Anterior cingulate cortex (tissue), 58 donors: Measurements from ENCODE around the gene FBXO48.

Experiments used
- DNase-seq, 58 donors: peaks; one replicate each; lab custom pipeline; 2025; lab: John Stamatoyannopoulos, UW

The FBXO48 gene

DNA sequence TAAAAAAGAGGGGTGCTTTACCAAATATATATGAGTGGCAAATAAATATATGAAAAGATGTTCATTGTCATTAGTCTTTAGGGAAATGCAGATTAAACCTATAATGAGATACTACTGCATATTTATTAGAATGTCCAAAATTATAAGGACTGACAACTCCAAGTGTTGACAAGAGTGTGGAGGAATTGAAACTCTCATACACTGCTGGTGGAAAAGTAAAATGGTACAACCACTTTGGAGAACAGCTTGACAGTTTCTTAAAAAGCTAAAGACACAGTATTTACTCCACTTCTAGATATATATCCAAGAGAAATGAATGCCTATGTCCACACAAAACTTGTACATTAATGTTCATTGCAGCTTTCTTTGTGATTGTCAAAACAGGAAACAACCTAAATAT lies 51.6 kb downstream of the FBXO48 start:
- no peak for DNase-seq

DNA sequence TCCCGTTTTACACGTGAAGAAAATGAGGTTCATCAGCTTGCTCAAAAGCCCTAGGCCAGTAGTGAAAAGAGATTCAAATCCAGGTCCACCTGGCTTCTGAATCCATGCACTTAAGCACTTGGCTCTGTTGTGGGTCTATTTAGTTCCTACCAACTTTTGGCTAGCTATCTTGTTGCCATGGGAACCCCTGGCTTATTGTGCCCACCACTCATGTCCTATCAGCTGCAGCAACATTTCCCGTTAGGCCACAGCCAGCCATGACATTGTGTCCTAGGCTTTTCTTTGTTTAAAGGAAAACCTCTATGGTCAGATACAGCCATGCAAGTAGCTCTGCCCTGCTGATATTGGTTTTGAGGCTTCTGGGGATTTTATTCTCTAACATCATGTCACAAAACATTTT lies 52.2 kb downstream of the FBXO48 start:
- DNase-seq, result peak in 1 of 58 donors; percentile 12

DNA sequence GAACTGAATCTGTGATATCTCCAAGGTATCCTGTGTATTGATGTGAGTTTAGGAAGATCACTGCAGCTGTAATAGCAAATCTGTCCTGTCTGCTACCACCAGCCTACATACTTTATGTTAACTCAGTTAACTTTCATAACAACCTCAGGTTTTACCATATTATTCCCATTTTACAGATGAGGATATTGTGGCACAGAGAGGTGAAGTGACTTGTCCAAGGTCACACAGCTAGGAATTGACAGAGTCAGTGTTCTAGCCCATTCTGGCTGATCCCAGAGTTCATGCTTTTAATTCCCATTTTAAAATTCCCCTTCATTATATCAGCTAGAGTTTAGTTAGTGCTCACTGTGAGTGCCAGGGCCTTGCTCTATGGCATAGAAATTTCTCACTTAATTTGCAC lies 52.6 kb downstream of the FBXO48 start:
- no peak for DNase-seq

DNA sequence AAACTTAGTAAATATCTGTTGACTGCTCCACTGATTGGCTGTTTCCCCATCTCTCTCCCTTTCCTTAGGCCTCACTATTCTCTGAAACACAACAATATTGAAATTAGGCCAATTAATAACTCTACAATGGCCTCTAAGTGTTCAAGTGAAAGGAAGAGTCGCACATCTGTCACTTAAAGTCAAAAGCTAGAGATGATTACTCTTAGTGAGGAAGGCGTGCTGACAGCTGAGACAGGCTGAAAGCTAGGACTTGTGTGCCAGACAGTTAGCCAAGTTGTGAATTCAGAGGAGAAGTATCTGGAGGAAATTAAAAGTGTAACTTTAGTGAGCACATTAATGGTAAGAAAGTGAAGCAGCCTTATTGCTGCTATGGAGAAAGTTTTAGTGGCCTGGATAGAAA lies 53.6 kb downstream of the FBXO48 start:
- DNase-seq, result no peak

DNA sequence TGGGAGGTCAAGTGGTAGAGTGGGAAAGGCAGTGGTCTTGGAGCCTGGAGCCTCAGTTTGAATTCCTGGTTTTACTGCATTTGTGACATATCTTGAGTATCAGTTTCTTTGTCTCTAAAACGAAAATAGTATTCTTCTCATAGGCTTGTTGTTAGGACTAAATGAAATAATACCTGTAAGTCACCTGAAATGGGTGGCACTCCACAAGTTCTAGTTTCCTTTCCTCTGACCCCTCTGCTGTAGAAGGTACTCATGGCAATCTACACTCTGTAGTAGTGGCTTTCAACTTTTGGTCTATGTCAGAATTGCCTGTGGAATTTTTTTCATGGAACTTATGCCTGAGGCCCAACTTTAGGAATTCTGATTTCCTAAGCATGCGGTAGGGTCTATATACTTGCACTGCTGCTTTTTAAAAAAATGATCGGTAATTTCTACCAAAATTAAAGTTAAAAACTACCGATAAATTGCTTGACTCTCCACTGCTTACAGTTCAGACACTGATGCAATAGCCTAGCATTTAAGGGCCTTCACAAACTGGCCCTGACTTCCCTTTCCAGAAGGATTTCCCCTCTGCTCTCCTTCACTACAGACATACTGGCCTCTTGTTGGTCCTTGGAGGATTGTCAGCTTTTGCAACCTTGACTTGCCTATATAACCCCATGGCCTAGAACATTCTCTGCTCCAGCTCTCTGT lies 54.8 kb downstream of the FBXO48 start:
- no peak for DNase-seq

DNA sequence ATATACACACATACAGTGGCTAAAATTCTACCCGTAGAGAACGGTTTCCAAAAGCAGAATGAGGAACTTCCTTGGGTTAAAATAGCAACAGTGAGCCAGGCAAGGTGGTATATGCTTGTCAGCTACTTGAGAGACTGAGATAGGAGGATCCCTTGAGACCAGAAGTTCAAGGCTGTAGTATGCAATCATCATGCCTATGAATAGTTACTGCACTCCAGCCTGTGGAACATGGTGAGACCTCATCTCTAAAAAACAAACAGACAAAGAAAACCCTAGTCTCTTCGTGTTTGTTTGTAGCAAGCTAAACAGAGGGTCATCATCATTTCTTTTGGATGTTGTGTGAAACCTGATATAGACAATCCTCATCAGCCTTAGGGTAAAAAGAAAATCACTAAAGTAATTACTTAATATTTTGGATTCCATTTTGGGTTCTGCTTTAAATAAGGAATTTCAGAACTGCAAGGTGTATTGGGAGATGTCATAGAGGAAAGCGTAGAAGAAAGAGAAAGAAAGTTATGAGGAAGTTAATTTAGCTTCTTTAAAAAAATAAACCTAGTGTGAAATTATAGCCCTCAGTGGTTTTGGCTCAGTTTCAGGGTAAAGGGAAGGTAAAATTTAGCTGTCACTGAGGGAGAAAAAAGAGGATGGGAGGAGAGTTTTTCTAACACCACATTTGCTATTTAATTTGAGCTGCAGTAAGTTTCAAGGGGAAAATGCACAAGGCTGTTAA lies 55.5 kb downstream of the FBXO48 start:
- DNase-seq, result no peak
